Measurements from ENCODE around the gene SCN1B.

Gene SCN1B

GRCh38 chr19:35021016-35021415 is 9.3 kb upstream of the SCN1B start:
- no peak for TF ChIP-seq CTCF (IDR thresholded peaks at IDR 0.05; ENCODE audit: low read length, missing control alignments)
- H3K4me3 ChIP-seq (replicated peaks; ENCODE audit: low read depth, low read length): no peak overlapping the region
- DNase-seq (ENCODE audit: low read depth): no peak

- no peak overlapping the region for H3K4me3 ChIP-seq (replicated peaks; ENCODE audit: low read depth, low read length)
- TF ChIP-seq CTCF (IDR thresholded peaks at IDR 0.05; ENCODE audit: low read length, missing control alignments): no peak
- no peak for DNase-seq (ENCODE audit: low read depth)
Measured at GRCh38 chr19:35021596-35021995, 8.7 kb upstream of the SCN1B start.

GRCh38 chr19:35022460-35022859 is 7.8 kb upstream of the SCN1B start:
- no peak for DNase-seq (ENCODE audit: low read depth)
- TF ChIP-seq CTCF (IDR thresholded peaks at IDR 0.05; ENCODE audit: low read length, missing control alignments): no peak

GRCh38 chr19:35023428-35023827 is 6.8 kb upstream of the SCN1B start:
- no peak for TF ChIP-seq CTCF (IDR thresholded peaks at IDR 0.05; ENCODE audit: low read length, missing control alignments)
- DNase-seq (ENCODE audit: low read depth): no peak
- H3K4me3 ChIP-seq (replicated peaks; ENCODE audit: low read depth, low read length): no peak overlapping the region

More at GRCh38 chr19:35022460-35022859, 7.8 kb upstream of the SCN1B start:
- H3K4me3 ChIP-seq (replicated peaks; ENCODE audit: low read depth, low read length): no peak overlapping the region

GRCh38 chr19:35024095-35024494 is 6.2 kb upstream of the SCN1B start:
- no peak overlapping the region for H3K4me3 ChIP-seq (replicated peaks; ENCODE audit: low read depth, low read length)
- no peak for TF ChIP-seq CTCF (IDR thresholded peaks at IDR 0.05; ENCODE audit: low read length, missing control alignments)
- DNase-seq (ENCODE audit: low read depth): no peak

GRCh38 chr19:35025969-35026368 is 4.3 kb upstream of the SCN1B start:
- no peak for TF ChIP-seq CTCF (IDR thresholded peaks at IDR 0.05; ENCODE audit: low read length, missing control alignments)
- H3K4me3 ChIP-seq (replicated peaks; ENCODE audit: low read depth, low read length): no peak overlapping the region
- DNase-seq (ENCODE audit: low read depth): no peak

GRCh38 chr19:35026418-35026817 is 3.9 kb upstream of the SCN1B start:
- H3K4me3 ChIP-seq (replicated peaks; ENCODE audit: low read depth, low read length): no peak overlapping the region
- DNase-seq (ENCODE audit: low read depth): no peak
- no peak for TF ChIP-seq CTCF (IDR thresholded peaks at IDR 0.05; ENCODE audit: low read length, missing control alignments)
